NK-92 (cell line): ENCODE results near the gene STXBP4.

ENCODE experiments used
- DNase-seq: peaks from one replicate; lab custom pipeline; 2025; ENCODE audit not compliant: unreplicated experiment; lab: John Stamatoyannopoulos, UW

STXBP4 gene

DNA sequence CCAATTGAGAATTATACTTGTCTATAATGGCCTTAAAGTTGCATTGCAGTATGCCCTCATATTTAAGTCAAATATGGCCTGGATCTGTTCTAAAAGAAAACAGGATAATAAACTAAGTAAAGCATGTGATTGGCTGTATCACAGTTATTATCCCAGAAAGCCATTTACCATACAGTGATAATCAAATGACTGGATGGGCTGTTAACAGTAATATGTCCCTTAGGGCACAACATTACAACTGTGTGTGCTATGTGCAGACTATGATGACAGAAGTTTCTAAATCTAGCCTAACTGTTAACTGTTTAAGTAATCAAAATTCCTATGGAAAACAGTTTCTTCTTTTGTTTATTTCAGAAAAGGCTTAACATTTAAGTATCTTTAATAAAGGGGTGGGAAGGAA, 145.7 kb downstream of the STXBP4 start:
- DNase-seq, result no peak

DNA sequence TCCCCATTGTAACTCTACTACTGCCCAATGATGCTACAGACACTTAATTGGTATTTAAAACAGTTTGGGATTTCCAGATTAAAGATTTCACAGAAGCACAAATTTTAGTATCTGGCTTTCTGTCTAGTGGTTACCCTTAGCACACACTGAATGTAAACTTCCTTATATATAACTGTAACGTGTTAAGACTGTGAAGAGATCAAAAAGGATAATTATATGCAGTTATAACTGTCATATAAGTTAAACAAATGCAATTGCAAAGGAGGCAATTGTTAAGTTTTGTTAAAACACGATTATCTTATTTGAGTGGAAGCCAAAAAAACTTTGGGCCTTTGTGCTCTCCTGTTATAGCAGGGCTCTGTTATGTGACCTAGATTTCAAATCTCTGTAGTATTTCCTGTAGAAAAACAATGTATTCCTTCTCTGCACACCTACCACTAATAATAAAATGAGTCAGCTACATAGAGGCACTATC, 147.9 kb downstream of the STXBP4 start:
- no peak for DNase-seq

DNA sequence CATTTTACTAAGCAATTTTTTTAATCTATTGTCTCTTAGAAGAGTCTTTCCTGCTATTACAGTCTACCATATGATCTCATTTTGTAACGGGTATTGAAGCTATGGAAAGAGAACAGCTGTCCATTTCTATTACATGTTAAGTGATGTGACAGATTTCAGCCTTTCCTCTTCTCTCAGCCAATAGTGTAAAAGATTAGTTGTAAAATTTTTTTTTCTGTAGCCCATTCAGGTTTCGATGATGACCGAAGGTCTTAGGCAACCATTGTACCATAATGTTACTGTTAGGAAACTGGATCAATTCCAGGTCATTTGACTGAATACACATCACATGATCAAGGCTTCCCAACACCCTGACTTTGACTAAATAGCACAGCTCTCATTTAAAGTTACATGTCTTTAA, 148.6 kb downstream of the STXBP4 start:
- DNase-seq, result no peak

DNA sequence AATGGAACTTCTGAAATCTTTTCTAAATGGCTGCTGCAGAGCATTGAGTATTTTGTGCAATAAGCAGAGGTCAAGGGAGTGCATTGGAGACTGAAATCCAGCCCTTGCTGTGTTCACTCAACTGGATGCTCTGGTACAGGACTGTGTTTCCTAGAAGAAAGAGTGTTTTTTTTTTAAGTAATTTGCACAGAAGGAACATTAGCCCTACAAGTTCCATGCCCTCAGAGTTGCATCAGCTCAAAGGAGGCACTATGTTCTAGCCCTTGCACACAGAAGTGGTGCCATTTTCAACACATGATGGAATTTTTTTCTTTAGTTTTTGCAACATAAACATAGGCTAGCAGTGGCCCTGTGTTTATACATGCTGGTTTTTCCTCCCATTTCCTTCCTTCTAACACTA, 152.1 kb downstream of the STXBP4 start:
- no peak for DNase-seq

DNA sequence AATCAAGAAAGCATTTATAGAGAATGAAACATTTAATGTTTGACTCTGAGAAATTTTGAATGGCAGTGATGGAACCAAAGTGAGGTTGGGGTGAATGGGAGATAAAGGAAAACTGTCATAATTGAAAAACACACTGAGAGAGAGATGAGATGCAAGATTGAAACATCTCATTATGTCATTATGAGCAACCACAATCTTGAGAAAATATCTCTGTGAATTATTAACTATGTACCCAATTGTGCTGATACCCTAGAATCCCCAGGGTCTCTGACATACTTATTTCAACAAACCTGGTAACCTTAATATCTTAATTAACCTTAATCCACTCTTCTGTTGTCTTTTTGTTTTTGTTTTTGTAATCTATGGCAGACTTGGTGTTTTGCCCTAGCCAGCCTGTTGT, 152.7 kb downstream of the STXBP4 start:
- DNase-seq, result no peak

DNA sequence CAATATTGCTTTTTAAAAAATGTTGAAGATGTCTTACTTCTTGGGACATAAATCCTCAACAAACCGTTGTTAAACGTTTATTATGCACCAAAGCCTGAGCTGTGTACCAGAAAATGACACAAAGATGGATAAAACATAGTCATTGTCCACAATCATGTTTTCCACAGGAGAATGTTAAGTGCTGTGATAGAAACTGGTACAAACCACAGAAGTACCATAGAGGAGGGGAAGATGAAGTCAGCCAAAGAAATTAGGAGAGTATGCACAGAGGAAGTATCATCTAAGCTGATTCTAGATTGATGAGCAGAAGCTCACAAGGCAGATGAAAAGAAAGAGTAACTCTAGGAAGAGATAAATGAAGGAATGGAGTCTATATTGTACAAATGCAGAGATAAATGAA, 153.5 kb downstream of the STXBP4 start:
- DNase-seq, result no peak

DNA sequence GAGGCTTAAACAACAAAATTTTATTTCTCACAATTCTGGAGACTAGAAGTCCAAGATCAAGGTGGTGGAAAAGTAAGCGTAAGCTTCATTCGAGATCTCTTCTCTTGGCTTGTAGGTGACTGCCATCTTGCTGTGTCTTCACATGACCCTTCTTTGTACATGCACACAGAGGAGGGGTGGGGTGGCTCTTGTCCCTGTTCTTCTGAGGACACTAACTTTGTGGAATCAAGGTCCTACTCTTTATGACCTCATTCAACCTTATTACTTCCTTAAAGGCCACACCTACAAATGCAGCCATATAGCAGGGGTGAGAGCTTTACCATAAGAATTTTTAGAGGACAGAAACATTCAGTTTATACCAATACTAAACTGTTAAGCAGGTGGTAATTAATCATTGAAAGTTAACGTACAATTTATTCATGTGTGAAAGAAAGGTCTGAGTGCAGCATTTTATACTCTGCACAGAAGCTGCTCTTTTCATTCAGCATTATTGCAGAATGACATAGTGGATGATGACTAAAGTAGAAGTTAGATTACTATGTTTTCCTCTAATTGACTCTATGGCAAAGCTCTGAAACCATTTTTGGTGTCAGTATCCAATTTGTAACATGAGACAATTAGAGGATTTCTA, 156.3 kb downstream of the STXBP4 start:
- no peak for DNase-seq

DNA sequence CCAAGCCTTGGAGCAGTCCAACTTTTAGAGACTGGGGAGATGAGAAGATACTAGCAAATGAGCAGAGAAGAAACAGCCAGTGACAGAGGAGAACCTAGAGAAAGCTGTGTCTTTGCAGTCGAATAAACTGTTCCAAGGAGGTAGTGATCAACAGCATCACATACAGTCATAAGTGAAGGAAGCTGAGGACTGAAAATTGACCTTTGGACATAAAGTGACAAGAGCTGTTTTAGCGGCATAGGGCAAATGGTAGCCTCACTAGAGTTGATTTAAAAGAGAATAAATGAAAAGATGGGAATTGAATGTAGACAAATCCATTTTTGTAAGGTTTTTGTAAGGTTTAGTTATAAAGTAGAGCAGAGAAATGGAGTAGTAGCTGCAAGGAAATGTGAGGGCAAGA, 165.0 kb downstream of the STXBP4 start:
- DNase-seq, result no peak

DNA sequence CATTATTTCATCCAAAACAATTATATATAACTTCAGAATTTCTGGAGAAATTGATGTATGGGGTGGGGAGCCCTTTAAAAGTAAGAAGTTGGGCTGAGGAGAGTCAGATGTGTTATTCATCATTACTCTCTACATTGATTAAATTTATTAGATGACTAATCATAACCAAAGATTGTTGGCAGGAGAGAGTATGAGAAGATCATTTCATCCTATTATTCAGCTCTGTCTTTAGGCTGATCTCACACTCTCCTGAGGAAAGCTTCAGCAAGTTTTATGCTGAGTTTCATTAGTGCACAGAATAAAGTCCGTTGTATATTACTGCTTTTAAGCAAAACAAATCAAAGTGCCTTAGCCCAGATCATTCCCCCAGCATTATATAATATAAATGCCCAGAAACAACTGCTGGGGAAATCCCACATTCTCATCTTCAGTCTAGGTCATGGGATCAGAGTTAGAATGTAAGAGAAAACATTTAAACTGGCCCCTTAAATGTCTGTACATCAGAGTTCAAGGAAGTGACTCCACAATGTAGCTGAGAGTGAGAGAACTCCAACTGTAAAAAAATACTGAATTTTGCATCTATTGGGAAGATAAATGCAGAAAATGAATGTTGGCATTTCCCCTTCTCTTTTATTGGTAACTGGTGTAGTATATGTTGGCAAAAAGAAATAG, 166.1 kb downstream of the STXBP4 start:
- no peak for DNase-seq

DNA sequence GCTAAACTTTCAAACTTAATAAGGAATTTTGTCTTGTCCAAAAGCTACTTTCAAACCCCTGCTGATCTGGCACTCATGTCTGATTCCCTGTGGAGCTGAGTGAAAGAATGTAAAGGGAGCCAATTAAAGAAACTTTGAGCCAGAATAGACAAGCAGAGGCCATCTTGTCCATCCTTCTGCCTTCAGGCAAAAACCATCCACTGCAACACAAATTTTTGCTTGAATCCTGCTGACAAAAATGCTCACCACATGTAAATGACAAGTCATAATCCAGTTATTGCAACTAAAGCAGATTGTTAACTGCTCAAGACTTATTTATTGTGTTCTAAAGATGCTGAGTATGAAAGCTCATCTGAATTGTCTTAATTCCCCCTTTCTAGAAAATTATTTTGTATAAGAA, 172.2 kb downstream of the STXBP4 start:
- DNase-seq, result no peak

DNA sequence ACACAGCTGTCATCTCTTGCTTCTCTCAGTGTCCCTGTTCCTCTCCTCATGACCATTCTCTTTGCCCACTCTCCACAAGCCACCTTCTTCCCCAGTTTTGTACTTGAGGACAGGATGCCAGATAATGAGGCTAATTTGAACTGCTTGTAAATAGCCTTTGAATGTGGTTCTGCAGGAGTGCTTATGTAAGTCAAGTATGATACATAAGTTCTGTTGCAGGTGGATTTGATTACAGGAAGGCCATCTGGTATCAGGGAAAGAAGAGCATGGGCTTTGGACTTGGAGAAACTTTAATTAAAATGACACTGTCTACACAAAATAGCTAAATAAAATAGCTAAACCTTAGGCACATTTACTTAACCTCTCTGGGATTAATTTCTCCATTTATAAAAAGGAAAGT, 176.0 kb downstream of the STXBP4 start:
- DNase-seq, result no peak

DNA sequence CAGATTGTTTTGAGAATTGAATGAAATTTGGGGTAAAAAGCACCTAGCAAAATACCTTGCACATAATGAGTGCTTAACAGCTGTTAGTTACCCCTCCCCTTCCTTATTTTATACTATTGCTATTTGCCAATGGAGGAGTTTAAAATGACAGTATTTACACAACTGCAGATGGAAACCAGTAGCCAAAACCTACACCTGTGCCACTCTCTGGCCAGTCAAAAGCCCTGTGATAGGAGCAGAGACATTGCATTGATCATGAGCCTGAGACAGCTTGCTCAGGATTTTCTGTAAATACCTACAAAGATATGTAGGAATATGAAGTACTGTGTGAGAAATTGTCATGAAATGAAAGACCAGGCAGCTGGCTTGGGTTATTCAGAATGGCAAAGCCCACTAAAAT, 180.9 kb downstream of the STXBP4 start:
- DNase-seq, result no peak

DNA sequence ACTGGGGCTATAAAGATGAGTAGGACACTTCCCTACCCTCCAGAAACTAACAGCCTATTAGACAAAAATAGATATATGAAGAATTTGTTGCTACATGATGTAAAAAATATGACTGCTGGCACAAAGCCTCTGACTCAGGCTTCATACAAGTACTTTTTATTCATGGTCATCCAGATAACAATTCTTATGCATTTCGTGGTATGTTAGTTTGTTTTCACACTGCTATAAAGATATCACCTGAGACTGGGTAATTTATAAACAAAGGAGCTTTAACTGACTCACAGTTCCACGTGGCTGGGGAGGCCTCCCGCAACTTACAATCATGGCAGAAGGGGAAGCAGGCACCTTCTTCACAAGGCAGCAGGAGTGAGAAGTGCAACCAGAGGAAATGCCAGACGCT, 183.7 kb downstream of the STXBP4 start:
- no peak for DNase-seq

DNA sequence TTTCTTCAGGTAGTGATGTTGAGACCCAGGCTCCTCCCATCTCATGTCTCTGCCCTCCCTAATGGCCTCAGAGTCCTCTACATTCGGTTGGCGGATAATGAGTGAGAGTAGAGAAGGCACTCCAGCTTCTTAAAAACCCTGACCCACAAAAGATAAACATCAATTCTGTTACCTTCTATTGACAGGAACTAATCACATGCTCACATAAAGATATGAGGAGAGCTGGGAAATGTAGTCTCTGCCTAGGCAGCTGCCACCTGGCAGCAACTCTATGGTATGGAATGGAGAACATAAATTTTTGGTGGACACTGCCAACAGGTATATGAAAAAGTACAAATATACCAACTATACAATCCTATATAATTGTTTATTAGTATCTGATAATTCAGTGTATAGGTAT, 185.5 kb downstream of the STXBP4 start:
- DNase-seq, result no peak

DNA sequence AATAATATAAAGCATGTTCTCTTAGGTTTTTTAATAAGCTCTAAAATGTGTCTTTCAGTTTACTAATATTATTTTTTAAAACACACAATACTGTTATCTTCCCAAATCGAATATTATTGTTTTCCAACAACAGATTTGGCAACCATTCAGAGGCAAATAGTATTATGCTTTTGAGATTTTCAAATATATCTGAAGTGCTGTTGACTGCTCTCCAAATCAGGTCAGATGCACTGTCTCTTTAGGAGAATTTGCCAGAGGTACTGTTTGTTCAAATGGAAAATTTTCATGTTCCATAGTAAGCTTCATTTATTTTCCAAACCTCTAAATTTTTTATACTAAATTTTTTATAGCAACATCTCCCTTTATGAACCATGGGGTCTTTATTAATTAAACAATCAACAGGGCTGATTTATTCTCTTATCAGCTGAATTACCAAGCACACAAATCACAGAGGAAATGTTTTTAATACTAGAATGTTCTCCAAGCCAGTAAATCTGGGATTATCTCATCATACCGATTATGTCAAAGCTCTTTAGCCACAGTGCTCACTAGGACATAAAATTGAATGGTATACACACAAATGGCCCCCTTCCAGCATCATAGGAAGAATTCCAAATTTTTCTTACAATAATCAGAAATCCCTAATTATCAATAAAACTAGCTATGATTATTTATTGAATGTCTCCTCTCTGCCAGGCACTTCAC, 187.4 kb downstream of the STXBP4 start:
- DNase-seq, result no peak

DNA sequence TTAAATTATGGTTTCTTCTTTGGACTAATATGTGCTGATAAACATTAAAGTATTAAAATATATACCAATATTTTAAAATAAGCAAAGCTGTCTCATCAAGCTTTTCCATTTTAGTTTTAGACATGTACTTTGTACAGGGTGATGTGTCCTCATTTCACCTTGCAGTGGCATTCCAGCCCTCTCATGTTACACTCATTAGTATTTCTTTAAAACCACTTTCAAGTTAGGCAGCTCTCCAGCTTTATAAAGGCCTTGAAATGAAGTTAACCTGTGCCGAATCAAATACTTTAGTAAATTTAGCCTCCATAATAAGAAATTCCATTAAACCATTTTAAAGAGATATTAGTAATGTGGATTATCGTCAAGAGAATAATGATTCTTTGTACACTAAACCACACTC, 188.6 kb downstream of the STXBP4 start:
- no peak for DNase-seq

DNA sequence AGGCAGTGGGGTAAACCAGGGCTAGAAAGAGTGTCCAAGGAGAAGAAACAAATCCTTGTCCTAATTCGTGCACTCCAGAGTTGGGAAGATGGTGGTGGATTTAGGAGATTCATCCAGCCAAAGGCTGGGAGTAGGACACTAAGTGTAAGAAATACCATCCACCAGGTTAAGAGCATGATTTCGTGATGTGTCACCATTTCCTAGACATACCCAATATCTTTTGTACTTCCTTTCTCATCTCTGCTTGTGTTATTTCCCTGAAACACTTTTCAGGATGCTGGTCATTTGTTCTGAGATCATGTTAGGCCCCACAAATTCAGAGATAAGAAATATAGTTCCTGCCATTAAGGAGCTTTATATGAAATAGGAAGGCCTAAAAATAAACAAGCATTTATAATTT, 189.9 kb downstream of the STXBP4 start:
- no peak for DNase-seq

DNA sequence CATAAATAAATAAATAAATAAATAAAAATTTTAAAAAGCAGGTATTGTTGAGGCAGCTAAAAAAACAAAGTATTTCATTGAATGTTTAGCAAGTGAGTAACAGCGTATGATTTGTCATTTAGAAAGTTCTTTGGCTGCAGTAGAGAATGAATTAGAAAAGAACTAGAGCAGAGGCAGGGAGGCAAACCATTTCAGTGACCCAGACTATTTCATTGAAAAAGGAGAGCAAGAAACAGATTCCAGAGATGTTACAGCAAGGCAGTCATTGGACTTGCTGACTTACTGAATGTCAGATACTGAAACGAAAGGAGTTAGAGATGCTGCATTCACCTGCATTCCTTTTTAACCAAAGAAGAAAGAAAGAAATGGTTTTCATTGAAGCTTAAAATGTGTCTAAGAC, 190.7 kb downstream of the STXBP4 start:
- no peak for DNase-seq

DNA sequence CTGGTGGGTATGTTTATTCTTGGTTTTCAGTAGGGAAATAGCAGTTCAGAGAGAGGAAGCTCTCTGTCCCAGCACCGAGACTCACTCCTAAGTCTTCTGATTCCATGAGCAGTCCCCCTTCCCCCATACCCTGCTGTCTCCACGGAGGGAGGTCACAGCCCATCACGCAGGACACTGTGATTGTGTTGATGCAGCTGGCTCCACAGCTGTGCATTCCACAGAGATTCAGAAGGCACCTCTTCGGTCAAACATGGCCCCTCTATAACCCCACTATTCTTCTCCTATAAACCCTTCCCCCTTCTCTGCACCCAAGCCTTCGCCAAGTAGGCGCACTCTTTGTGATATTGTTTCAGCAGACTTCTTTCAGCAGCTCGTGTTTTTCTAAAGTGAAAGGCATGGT, 191.9 kb downstream of the STXBP4 start:
- DNase-seq, result no peak

DNA sequence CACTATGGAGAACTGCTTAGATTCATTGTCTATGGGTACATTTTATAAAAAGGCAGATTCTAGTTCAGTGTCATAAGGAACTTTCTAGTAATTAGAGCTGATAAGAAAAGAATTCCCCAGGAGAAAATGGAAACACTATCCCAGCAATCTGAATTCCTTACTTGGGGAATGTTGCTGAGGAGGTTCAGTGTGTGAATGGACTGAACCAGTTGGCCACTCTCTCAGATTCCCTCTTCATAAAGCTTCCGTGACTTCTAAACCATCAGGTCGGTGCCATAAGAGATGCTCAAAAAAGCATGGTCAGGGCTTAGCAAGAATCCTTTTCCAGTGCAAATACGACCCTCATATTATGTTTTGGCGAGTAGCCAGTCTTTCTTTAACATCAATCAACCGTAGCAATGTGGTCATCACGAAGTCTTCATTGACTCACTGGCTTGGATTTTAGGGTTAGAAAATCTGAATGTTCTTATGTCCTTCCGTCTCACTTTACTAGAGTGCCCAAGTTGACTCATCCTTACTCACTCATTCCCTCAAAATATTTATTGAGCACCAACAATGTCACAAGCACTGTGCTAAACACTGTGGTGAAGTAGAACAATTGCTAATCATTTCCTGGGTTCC, 193.5 kb downstream of the STXBP4 start:
- no peak for DNase-seq

DNA sequence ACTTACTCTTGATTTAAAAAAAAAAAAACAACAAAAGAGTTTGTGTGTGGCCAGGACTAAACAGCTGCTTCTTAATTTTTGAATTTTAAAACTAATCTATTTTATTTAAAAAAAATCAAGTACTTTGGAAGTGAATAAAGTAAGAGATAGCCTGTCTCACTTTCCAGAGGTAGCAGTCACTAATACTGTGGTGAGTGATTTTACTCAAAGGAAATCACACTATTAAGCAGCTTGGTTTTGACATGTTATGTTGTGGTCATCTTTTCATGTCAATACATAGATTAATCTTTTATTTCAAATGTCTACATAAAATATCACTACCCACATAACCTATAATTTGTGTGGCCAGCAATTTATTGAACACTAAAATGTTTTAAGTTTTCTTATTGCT, 194.0 kb downstream of the STXBP4 start:
- DNase-seq, result no peak

DNA sequence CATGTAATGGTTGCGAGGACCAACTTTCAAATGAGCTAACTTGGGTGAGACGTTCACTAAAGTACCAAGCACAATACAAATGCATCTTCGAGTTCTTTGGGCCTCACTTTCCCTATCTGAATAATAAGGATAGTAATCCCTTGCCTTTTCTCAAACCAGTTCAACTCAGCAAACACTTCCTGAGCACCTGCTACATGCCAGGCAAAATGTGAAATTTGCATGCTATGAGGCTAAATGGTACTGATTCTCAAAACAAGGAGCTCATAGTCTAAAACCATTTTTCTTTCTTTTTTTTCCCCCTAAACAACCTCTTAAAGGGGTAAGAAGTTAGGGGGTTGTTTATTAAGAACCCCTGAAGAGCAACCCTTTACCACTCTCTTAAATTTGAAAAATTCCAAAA, 194.8 kb downstream of the STXBP4 start:
- DNase-seq, result no peak
